Kidney capillary endothelial cell (primary cell): ENCODE results near the gene GANAB.
"Not testable (repeated sequence)": the region's sequence is repeated elsewhere in the genome, so short reads cannot be mapped to it uniquely, and the experiment has no call there.

Experiments used
- DNase-seq: peaks from one replicate; pipeline ENCODE4 v3.0.0-alpha.2; 2018; ENCODE audit warnings: low spot score

Gene GANAB

GRCh38 chr11:62645946-62646824 is at the start of gene GANAB:
Gene GANAB, minus strand, starts transcription at chr11:62646613. Its CDS starts 14 bp downstream, at chr11:62646599.
- peak; percentile 98 for DNase-seq

DNA sequence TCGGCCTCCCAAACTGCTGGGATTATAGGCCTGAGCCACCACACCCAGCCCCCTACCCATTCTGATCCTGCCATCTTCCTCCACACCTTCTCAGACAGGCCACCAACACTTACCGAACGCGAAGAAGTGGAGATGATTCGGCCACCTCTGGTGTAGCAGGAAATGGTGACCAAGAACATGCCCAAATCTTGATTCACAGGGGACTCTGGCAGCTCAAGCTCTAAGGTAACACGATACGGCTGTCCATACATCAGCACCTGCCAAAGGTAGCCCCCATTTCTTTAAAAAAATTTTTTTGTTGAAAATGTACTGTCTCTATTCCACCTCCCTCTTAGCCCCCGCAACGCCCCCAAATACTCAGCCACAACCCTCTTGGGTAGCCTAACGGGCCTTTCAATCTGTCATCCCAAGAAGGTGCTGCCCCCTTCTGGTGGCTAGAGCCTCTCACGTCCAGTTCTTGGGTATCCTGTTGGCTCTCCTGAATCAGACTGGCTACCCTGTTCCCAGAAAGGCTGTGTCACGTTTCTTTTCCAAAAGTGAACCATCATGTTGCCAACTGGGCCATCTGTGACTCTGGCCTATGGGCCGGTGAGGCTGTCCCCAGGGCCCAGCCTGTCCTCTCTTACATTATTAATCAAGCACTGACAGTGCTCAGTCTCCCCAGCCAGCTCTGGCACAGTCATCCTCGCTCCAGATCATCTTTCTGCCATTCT is 48.2 kb upstream of the GANAB start:
- peak; percentile 67 for DNase-seq

GRCh38 chr11:62693624-62694023 is 47.2 kb upstream of the GANAB start:
- not testable (repeated sequence) for DNase-seq

- no peak for DNase-seq
Observed at GRCh38 chr11:62689421-62690183, 43.2 kb upstream of the GANAB start, which contains the start of gene LRRN4CL. Gene LRRN4CL, minus strand, starts transcription at chr11:62689530. Its CDS starts 1,022 bp downstream, at chr11:62688508.

DNA sequence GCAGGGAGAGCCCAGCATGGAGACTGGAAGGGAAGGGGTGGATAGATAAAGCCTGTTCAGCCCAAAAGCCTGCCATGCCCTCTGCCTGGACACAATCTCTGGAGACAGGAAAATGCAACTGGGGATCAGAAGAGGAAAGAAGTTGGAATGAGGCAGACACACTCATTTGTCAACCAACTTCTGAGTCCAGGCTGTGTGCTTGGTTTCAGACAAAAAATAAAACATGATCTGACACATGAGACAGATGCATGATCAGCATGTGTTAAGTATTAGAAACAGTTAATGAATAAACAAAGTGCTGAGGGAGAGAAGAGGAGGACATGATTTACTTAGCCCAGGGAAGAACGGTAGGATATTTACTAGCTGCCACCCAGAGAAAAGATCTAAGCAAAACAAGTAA is 42.1 kb upstream of the GANAB start:
- no peak for DNase-seq

GRCh38 chr11:62687508-62688396 is 41.3 kb upstream of the GANAB start:
- DNase-seq = no peak

GRCh38 chr11:62682518-62682917 is 36.1 kb upstream of the GANAB start:
- no peak for DNase-seq

DNA sequence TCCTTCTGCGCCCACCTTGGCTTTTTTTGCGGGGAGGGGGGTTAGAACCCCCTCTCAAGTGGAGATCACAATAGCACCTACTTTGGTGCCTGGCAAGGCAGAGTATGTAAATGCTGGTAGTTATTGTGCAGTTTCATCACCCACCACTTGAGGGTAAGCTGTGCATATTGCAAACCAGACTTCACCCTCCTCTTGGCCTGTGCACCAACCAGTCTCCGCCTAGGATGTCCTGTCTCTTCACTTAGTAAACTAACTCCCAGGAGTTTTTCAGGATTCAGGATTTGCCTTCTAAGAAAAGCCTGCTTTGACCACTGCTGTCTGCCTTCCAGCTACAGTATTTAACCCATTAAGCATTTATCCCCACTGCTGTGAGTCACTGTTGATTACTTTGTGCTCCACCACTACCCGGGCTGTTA is 34.4 kb upstream of the GANAB start:
- DNase-seq = peak; percentile 54

DNA sequence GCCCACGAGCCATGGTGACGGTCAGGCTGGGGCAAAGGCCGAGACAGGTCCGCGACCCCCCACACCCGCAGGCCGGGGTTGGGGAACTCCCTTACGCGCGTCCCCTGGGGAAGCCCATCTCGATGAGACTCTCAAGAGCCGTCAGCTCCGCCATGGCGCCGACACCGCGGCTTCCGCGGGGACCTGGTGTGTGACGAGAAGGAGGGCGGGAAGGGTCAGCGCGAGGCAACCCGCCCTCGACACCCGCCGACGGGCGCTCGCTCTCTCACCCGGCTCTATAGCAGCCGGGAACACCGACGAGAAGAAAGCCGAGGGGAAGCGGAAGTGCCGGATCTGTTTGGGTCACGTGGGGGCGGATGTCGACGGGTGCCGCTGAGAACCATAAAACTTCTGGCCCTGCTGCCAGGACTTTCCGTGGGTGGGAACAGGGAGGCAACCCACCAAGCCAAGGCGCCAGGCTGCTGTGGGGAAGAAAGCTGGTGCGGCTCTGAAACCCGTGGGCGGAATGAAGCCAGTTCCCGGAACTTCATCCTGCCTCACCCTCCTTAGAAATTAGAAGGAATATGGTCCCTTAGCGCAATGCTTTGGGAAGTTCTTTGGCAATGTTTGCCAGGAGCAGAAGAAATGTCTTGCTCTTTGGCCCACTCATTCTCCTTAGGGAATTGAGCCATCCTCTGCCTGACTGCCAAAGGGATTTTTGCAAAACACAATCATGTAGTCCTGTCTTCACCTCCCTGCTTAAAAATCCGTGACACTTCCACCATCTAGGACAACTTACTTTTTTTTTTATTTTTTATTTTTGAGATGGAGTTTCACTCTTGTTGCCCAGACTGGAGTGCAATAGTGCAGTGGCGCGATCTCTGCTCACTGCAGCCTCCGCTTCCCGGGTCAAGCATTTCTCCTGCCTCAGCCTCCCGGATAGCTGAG is 32.6 kb upstream of the GANAB start, which contains the start of gene UBXN1:
TSS of gene UBXN1 (minus strand) at position 304 of the 927 bp plus-strand sequence. CDS start at position 154, 150 bp downstream.
- peak; percentile 86 for DNase-seq

DNA sequence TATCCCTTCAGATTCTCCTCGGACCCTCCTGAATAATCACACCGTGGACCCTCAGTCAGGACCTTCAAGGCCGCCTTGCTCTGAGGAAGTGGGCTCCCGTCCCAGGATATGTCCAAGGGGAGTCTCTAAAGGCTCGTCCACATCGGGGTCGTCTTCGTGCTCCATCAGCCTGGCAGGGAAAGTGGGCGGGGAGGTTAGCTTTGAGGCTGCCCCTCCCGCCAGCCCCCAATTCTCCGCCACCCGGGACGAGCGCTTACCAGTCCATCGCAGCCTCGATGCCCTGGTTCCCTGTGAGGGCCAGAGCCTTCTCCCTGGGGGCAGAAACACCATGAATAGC is 32.0 kb upstream of the GANAB start:
- DNase-seq = no peak

GRCh38 chr11:62677714-62678113 is 31.3 kb upstream of the GANAB start:
- no peak for DNase-seq

DNA sequence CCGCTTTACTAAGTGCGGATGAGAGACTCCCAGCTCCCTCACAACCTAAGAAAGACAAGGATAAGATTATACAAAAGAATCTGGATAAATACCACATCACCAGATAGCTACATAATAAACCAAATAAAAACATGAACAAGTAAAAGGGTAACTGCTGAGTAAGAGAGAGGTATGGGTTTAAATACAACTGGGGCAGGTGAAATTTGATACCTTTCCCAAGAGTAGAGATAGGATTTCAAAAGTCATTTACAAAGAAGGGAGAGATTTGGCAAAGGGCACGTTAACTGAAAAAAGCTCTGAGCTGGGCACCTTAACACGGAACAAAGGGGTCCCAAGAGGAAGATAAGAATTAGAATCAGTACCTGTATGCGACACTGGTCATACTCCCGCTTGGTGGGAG is 30.7 kb upstream of the GANAB start:
- DNase-seq = no peak

DNA sequence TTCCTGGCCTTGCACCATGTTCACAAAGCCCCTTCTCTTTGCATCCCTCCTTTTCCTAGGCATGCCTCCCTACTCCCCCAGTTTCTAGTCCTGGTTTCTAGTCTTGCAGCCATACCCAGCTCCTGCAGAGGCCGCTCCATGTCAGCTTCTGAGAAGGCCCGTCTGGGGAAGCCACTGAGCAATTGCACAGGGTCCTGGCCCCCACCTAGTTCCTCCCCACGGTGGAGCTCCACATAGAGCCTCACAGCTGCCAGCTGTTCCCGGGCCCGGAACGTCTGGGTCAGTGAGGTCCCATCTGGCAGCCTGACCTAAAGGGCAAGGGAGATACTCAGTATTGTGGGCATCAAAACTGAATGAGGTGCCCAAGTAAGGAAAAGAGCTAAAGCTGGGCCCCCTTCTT is 30.3 kb upstream of the GANAB start:
- DNase-seq = no peak

DNA sequence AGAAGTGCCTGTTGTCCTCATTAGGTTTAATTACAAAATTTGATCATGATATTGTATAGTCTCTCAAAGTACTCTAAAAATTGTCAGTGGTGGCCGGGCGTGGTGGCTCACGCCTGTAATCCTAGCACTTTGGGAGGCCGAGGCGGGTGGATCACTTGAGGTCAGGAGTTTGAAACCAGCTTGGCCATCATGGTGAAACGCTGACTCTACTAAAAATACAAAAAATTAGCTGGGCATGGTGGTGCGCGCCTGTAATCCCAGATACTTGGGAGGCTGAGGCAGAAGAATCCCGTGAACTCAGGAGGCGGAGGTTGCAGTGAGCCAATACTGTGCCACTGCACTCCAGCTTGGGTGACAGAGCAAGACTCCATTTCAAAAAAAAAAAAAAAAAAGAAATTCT is 29.0 kb upstream of the GANAB start:
- DNase-seq = not testable (repeated sequence)

GRCh38 chr11:62673196-62673525 is 26.7 kb upstream of the GANAB start:
- no peak for DNase-seq

DNA sequence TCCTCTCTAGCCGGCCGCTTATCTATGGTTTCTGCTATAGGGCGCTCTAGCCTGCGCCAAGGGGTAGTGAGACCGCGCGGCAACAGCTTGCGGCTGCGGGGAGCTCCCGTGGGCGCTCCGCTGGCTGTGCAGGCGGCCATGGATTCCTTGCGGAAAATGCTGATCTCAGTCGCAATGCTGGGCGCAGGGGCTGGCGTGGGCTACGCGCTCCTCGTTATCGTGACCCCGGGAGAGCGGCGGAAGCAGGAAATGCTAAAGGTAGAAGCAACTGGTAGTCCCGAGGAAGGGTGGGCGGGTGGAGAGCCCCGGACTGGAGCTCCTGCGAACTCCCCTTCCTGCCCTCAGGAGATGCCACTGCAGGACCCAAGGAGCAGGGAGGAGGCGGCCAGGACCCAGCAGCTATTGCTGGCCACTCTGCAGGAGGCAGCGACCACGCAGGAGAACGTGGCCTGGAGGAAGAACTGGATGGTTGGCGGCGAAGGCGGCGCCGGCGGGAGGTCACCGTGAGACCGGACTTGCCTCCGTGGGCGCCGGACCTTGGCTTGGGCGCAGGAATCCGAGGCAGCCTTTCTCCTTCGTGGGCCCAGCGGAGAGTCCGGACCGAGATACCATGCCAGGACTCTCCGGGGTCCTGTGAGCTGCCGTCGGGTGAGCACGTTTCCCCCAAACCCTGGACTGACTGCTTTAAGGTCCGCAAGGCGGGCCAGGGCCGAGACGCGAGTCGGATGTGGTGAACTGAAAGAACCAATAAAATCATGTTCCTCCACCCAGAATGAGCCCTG is 25.4 kb upstream of the GANAB start, which contains the start of the genes LBHD1 and UQCC3:
TSS of gene LBHD1 (minus strand) at position 660 of the 782 bp plus-strand sequence. CDS start 2,236 bp downstream, outside the sequence.
TSS of gene UQCC3 (plus strand) at position 66 of the 782 bp plus-strand sequence. CDS start at position 139, 73 bp downstream.
- DNase-seq = peak; percentile 71

GRCh38 chr11:62671236-62671607 is 24.8 kb upstream of the GANAB start:
- no peak for DNase-seq

GRCh38 chr11:62669420-62670161 is 23.2 kb upstream of the GANAB start:
- no peak for DNase-seq

DNA sequence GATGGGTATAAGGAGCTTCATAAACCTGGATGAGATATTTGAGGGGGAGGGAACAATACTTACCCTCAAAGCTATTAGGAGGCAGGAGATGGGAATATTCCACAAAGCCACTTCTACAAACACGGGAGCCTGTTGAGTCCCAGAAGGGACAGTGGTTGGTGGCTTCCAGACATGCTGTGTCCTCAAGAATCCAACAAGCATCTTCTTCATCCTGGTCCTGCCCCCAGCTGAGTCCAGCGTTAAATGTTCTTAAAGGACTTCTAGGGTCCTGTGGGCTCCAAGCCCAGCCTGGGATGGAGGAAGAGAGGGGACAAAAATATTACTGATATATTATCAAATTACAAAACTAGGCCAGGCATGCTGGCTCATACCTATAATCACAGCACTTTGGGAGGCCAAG is 21.0 kb upstream of the GANAB start:
- DNase-seq = no peak
